KBM-7 (cell line): ENCODE data around the gene IL18.
A peak's percentile ranks its signal among the peaks of the same experiment; 100 is the strongest.
"Not testable (repeated sequence)": the region's sequence is repeated elsewhere in the genome, so short reads cannot be mapped to it uniquely, and the experiment has no call there.

Experiments used
- DNase-seq: peaks from one replicate; pipeline ENCODE4 v3.0.0-alpha.2; 2015
- in situ Hi-C: fragments of 300-500 bp; cut with MboI; formaldehyde crosslinking; loops from 2 replicates; pipeline ENCODE4 v1.14.3; 2020; ENCODE audit warnings: low sequenced_read_pairs, low pct_unique_long_range_greater_than_20kb, mixed read lengths

Gene IL18

GRCh38 chr11:112174789-112175598, 11.1 kb upstream of the IL18 start, which contains the start of gene BCO2:
TSS of gene BCO2 (plus strand) at chr11:112175512. CDS start at chr11:112175602, 90 bp downstream.
- in situ Hi-C loops: no loop called here
- DNase-seq: peak; percentile 73

GRCh38 chr11:112173152-112173551, 9.3 kb upstream of the IL18 start:
- DNase-seq: no peak
- in situ Hi-C loops: no loop called here

- DNase-seq: no peak
- in situ Hi-C loops: no loop called here
These were observed 8.6 kb upstream of the IL18 start for GRCh38 chr11:112172362-112172994.

GRCh38 chr11:112167145-112167544, 3.3 kb upstream of the IL18 start, which contains the start of gene TEX12:
TSS of gene TEX12 (plus strand) at chr11:112167372. CDS start at chr11:112169269, 1,897 bp downstream.
- no peak for DNase-seq
- in situ Hi-C loops: no loop called here

- DNase-seq: no peak
- in situ Hi-C loops: no loop called here
These were observed 2.7 kb upstream of the IL18 start for GRCh38 chr11:112166562-112166961.

GRCh38 chr11:112165049-112165448, 1.2 kb upstream of the IL18 start:
- in situ Hi-C loops: no loop called here
- DNase-seq: peak; percentile 24

GRCh38 chr11:112162761-112163546, 940 bp downstream of the IL18 start:
- no peak for DNase-seq
- in situ Hi-C loops: no loop called here

- DNase-seq, in situ Hi-C loops: not testable (repeated sequence)
These were observed 1.7 kb downstream of the IL18 start for GRCh38 chr11:112162200-112162599.

GRCh38 chr11:112161012-112161411, 2.9 kb downstream of the IL18 start:
- in situ Hi-C loops: no loop called here

GRCh38 chr11:112160091-112160848, 3.6 kb downstream of the IL18 start:
- DNase-seq: peak; percentile 23
- in situ Hi-C loops: no loop called here

More at GRCh38 chr11:112161012-112161411, 2.9 kb downstream of the IL18 start:
- no peak for DNase-seq

GRCh38 chr11:112159098-112160065, 4.5 kb downstream of the IL18 start:
- in situ Hi-C loops: no loop called here
- peak; percentile 6 for DNase-seq

GRCh38 chr11:112156956-112157766, 6.7 kb downstream of the IL18 start:
- no peak for DNase-seq

GRCh38 chr11:112156153-112156955, 7.5 kb downstream of the IL18 start:
- DNase-seq: no peak
- in situ Hi-C loops: no loop called here

More at GRCh38 chr11:112156956-112157766, 6.7 kb downstream of the IL18 start:
- in situ Hi-C loops: no loop called here

- DNase-seq: no peak
- in situ Hi-C loops: no loop called here
These were observed 13.4 kb downstream of the IL18 start for GRCh38 chr11:112150517-112150916.

GRCh38 chr11:112143597-112143996, 20.3 kb downstream of the IL18 start:
- DNase-seq: no peak
- in situ Hi-C loops: no loop called here

- in situ Hi-C loops: no loop called here
- DNase-seq: no peak
These were observed 29.4 kb downstream of the IL18 start for GRCh38 chr11:112134473-112134872.
